Body of pancreas (tissue), 4 donors: ENCODE results near the gene KIFC3.

ENCODE experiments used
- POLR2A ChIP-seq, 3 donors: fragments of 450-650 bp; IDR thresholded peaks; one replicate each; pipeline ENCODE4 v1.6.1; 2016; ENCODE audit warnings: antibody characterized with exemption in 3 of 3, mild to moderate bottlenecking in 2 of 3
- TF ChIP-seq, protein P1 (sequence below), 7 experiments: fragments of 450-650 bp in 4 of 7; fragments of 200-600 bp in 3 of 7; sonication (generic) in 3 of 7; IDR thresholded peaks; one replicate each; pipeline ENCODE4 v1.5.1; 2016 to 2019; ENCODE audit warnings: antibody characterized with exemption in 7 of 7

DNA sequence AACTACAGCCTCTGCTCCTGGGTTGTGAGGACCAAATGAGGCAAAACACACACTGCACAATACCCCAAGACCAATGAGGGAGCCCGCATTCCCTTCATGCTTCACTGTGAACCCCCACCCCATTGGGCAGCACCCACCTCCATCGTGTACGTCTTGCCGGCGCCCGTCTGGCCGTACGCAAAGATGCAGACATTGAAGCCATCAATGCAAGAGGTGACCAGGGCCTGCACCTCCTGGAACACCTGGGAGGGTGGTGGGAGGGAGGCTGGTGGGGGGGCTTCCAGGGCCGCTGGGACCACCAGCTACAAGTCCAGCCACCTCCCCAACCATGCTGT lies 38.3 kb downstream of the KIFC3 start:
- TF ChIP-seq, protein P1, sequence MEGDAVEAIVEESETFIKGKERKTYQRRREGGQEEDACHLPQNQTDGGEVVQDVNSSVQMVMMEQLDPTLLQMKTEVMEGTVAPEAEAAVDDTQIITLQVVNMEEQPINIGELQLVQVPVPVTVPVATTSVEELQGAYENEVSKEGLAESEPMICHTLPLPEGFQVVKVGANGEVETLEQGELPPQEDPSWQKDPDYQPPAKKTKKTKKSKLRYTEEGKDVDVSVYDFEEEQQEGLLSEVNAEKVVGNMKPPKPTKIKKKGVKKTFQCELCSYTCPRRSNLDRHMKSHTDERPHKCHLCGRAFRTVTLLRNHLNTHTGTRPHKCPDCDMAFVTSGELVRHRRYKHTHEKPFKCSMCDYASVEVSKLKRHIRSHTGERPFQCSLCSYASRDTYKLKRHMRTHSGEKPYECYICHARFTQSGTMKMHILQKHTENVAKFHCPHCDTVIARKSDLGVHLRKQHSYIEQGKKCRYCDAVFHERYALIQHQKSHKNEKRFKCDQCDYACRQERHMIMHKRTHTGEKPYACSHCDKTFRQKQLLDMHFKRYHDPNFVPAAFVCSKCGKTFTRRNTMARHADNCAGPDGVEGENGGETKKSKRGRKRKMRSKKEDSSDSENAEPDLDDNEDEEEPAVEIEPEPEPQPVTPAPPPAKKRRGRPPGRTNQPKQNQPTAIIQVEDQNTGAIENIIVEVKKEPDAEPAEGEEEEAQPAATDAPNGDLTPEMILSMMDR (IDR thresholded peaks at IDR 0.05), result no peak
- TF ChIP-seq POLR2A (IDR thresholded peaks at IDR 0.05), result no peak
